Activated gamma-delta T cell treated with anti-CD3 and anti-CD28 coated beads, Interleukin-2, amount 50 U/mL, for 16 hours (primary cell): Measurements from ENCODE around the gene AKAP8L.
"Not testable (repeated sequence)": the region's sequence is repeated elsewhere in the genome, so short reads cannot be mapped to it uniquely, and the experiment has no call there.

Source experiments
- DNase-seq: peaks from one replicate; pipeline ENCODE4 v3.0.0-alpha.2; 2020; ENCODE audit warnings: low read depth

The AKAP8L gene

GRCh38 chr19:15379083-15379998 is 39.4 kb downstream of the AKAP8L start, which contains the start of gene AKAP8:
AKAP8 (minus strand) TSS chr19:15379787; CDS start chr19:15379731, 56 bp downstream.
- DNase-seq, result peak; percentile 97

GRCh38 chr19:15378534-15379082 is 40.2 kb downstream of the AKAP8L start:
- no peak for DNase-seq

GRCh38 chr19:15374796-15375440 is 43.9 kb downstream of the AKAP8L start:
- DNase-seq, result no peak

GRCh38 chr19:15374105-15374651 is 44.6 kb downstream of the AKAP8L start:
- DNase-seq, result no peak

- DNase-seq, result no peak
These were observed 45.1 kb downstream of the AKAP8L start for GRCh38 chr19:15373644-15374043.

- DNase-seq, result no peak
These were observed 45.9 kb downstream of the AKAP8L start for GRCh38 chr19:15372891-15373301.

GRCh38 chr19:15372470-15372869 is 46.3 kb downstream of the AKAP8L start:
- DNase-seq, result no peak

- no peak for DNase-seq
These were observed 46.9 kb downstream of the AKAP8L start for GRCh38 chr19:15371786-15372380.

- DNase-seq, result no peak
These were observed 47.7 kb downstream of the AKAP8L start for GRCh38 chr19:15371119-15371518.

- DNase-seq, result no peak
These were observed 49.2 kb downstream of the AKAP8L start for GRCh38 chr19:15369594-15369891.

GRCh38 chr19:15368798-15369593 is 49.8 kb downstream of the AKAP8L start:
- no peak for DNase-seq

GRCh38 chr19:15368051-15368632 is 50.6 kb downstream of the AKAP8L start:
- no peak for DNase-seq

- no peak for DNase-seq
These were observed 51.3 kb downstream of the AKAP8L start for GRCh38 chr19:15367439-15367838.

GRCh38 chr19:15365264-15365663 is 53.5 kb downstream of the AKAP8L start:
- DNase-seq, result no peak

GRCh38 chr19:15363791-15364190 is 55.0 kb downstream of the AKAP8L start:
- DNase-seq, result not testable (repeated sequence)

GRCh38 chr19:15363048-15363447 is 55.7 kb downstream of the AKAP8L start:
- not testable (repeated sequence) for DNase-seq

GRCh38 chr19:15360015-15360414 is 58.8 kb downstream of the AKAP8L start:
- not testable (repeated sequence) for DNase-seq

GRCh38 chr19:15358918-15359317 is 59.9 kb downstream of the AKAP8L start:
- DNase-seq, result no peak

GRCh38 chr19:15357906-15358305 is 60.9 kb downstream of the AKAP8L start:
- DNase-seq, result no peak

GRCh38 chr19:15354566-15355296 is 64.1 kb downstream of the AKAP8L start:
- no peak for DNase-seq
